Activated T-cell treated with anti-CD3 and anti-CD28 coated beads for 1 hour (primary cell): Measurements from ENCODE around the gene FOXJ3.
"Not testable (repeated sequence)": the region's sequence is repeated elsewhere in the genome, so short reads cannot be mapped to it uniquely, and the experiment has no call there.

Experiments used
- DNase-seq: peaks from one replicate; pipeline ENCODE4 v3.0.0-alpha.2; 2020; ENCODE audit warnings: low read depth

Gene FOXJ3

GRCh38 chr1:42251042-42251441 is 84.0 kb downstream of the FOXJ3 start:
- no peak for DNase-seq

GRCh38 chr1:42250164-42250563 is 84.9 kb downstream of the FOXJ3 start:
- DNase-seq: no peak

GRCh38 chr1:42240966-42241755 is 93.9 kb downstream of the FOXJ3 start:
- DNase-seq: no peak

GRCh38 chr1:42239555-42239954 is 95.5 kb downstream of the FOXJ3 start:
- DNase-seq: no peak

- no peak for DNase-seq
Measured at GRCh38 chr1:42239041-42239440, 96.0 kb downstream of the FOXJ3 start.

GRCh38 chr1:42231253-42231652 is 103.8 kb downstream of the FOXJ3 start:
- DNase-seq: no peak

GRCh38 chr1:42228938-42229337 is 106.1 kb downstream of the FOXJ3 start:
- no peak for DNase-seq

GRCh38 chr1:42223036-42223435 is 112.0 kb downstream of the FOXJ3 start:
- DNase-seq: no peak

GRCh38 chr1:42221952-42222606 is 113.0 kb downstream of the FOXJ3 start:
- no peak for DNase-seq

- DNase-seq: no peak
Measured at GRCh38 chr1:42221456-42221855, 113.6 kb downstream of the FOXJ3 start.

GRCh38 chr1:42219627-42220026 is 115.4 kb downstream of the FOXJ3 start:
- no peak for DNase-seq

- no peak for DNase-seq
Measured at GRCh38 chr1:42214447-42214871, 120.6 kb downstream of the FOXJ3 start.

- DNase-seq: no peak
Measured at GRCh38 chr1:42211224-42211623, 123.8 kb downstream of the FOXJ3 start.

GRCh38 chr1:42210421-42211133 is 124.5 kb downstream of the FOXJ3 start:
- DNase-seq: no peak

GRCh38 chr1:42209526-42210251 is 125.3 kb downstream of the FOXJ3 start:
- no peak for DNase-seq

- not testable (repeated sequence) for DNase-seq
Measured at GRCh38 chr1:42206930-42207329, 128.1 kb downstream of the FOXJ3 start.

GRCh38 chr1:42206164-42206563 is 128.9 kb downstream of the FOXJ3 start:
- DNase-seq: no peak

- no peak for DNase-seq
Measured at GRCh38 chr1:42201986-42202385, 133.0 kb downstream of the FOXJ3 start.

GRCh38 chr1:42198251-42198650 is 136.8 kb downstream of the FOXJ3 start:
- DNase-seq: no peak

- DNase-seq: no peak
Measured at GRCh38 chr1:42195841-42196240, 139.2 kb downstream of the FOXJ3 start.

GRCh38 chr1:42192106-42192505 is 142.9 kb downstream of the FOXJ3 start:
- DNase-seq: no peak

GRCh38 chr1:42191319-42191718 is 143.7 kb downstream of the FOXJ3 start:
- no peak for DNase-seq
